ENCODE data around the gene ENOX1.

Gene ENOX1

DNA sequence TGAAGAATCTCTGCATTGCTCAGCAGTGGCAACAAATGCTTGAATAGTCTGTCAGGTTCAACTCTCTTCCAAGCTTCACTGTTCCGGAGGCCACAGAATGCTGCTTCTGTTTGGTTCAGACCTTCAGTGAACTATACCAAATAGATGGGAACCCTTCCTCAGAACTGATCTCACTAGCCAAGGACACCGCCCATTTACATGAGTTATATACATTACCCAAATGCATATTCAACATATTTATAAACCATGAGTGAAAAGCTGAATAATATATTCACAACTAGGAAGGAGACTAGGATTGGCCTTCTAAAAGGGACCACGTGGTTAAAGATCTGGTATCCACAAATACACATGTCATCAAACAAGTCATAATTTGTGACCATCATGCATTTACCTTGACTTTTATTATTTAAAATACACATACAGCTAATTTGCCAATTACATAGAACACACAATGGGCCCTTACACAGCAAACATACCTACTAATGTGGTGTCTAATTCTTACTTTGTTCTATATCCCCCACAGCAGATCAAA is 49.3 kb downstream of the ENOX1 start:
- no peak for DNase-seq

DNA sequence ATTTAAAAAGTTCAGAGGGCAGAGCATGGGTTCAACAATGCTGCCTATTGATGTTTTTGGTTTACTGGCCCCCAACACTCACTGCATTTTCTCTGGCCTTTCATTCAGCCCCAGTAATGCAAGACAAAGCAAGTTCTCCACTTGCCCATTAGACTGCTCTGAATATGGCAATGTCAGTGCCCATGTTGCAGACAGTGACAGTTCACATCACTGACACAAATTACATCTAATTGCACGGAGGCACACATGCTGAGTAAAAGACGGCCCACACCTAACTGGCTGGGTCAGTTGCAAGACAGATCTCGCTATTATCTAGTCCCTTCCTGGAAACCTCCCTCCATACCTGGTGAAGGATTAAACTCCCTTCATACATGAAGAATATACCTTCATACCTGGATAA is 54.0 kb downstream of the ENOX1 start:
- no peak for DNase-seq

DNA sequence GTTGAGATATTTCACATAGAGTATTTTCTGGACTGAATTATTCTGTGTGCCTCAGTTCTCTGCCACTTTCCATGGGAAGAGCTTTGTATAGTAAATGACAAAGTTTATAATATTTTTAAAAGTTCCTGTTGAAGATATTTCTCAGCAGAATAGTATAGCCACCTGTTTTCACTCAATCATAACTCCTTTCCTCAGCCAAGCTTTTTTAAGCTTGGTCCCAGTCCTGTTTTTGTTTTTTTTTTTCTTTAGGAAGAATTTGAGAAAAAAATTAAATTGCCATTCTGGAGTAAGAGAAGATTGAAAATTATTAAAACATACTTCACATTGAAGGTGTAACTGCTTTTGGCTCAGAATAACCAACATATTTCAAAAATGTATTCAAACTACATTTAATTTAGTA is 55.5 kb downstream of the ENOX1 start:
- DNase-seq = no peak

DNA sequence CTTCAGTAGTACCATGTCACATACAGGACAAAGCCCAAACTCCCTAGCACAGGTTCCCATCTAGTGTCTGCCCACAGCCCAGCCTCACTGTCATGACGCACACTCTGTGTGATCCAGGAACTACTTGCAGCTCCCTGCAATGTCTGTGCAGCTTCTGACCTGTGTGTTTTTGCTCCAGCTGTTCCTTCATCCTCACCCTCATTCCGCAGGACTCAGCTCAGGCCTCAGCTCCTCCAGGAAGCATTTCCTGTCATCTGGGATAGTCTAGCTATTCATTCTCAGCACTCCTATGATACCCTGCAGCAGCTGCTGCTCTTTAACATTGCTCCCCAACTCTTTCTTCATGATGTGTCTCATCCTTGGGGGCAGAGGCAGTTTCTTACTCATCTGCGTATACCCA is 56.1 kb downstream of the ENOX1 start:
- DNase-seq = no peak

DNA sequence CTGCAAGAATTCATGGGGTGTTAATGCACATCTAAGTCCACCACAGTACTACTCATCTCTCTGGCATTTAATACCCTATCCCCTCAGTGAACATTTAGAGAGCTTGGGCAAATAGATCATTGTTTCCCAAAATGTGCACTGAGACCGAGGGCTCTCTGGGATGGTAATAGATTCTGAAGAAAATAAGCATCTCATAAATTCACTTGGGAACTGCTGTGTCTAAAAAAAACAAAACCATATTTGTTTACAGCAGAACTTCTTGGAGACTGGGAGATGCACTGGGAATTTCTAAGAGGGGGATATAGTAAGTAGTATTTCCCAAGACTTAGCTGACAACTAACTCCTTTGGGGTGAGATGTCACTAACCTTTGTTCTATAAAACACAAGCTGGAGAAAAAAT is 58.4 kb downstream of the ENOX1 start:
- DNase-seq = no peak

DNA sequence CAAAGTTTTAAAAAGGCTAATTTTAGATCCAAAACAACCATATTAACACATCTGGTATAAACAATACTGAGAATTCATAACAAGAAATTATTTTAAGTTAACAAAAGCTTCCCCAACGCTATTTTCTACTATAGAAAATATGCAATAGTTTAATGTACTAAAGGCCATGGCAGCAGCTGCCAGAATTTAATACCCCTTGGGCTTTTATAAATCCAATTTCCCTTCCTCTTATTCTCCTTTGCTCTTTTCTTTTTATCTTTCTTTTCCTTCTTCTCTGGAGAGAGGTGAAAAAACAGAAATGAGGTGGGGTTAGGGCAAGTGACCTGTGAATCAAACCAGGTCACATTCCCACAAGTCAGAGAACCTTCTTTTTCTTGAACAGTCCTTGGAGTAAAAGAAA is 58.9 kb downstream of the ENOX1 start:
- no peak for DNase-seq

DNA sequence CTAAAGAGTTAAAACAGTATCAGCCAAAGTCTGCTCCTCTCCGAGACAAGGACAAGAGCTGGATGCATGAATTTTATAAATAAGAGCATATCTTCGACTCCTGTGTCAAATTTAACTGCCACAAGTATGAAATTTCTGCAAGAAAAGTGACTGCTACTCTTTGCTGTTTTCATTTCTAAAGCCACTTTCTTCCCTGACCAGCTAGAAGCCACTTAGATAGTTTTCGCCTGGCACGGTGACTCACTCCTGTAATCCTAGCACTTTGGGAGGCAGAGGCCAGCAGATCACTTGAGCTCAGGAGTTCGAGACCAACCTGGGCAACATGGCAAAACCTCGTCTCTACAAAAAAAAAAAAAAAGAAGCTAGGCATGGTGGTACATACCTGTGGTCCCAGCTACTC is 61.3 kb downstream of the ENOX1 start:
- DNase-seq = no peak

DNA sequence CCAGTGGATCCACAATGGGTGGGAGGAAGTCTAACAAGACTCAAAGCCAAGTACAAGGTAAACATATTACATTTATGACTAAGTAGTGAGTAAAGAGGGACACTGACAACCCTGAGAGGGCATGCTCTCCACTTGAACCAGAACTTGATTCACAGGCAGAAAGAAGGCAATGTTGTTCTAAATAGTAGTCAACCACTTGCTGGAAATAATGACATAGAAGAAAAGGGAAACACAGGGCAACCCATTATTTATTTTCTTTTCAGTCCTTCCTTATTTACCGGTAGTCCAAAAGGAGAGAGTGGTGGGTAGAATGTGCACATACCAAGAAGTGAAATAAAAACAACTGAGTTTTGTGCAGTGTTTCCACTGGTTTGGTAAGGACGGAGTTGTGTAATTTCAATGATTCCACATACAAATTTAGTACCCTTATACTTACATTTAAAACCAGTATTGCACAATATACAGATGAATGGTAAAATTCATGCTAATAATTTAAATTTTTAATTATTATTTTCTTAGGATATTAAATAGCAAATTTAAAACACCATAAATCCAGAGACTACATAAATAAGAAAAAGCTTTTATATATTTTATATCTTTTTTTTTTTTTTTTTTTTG is 65.9 kb downstream of the ENOX1 start:
- DNase-seq = no peak

DNA sequence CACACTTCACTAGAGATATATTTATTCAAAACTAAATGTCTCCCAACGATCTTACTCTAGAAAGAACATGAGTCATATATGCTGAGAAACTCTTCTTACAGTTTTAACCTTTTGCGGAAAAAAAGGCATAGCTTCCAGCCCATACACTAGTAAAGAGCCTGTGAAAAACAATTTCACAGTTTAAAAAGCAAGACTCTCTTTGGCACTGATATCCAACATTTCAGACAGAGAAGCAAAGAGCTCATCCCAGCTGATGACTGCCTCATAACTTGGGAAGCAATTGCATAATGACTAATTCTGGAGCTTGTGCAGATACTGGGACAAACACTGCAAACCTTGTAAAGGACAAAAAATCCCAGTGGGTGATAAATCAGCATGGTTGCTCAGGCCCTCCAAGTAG is 88.0 kb downstream of the ENOX1 start:
- DNase-seq = no peak

DNA sequence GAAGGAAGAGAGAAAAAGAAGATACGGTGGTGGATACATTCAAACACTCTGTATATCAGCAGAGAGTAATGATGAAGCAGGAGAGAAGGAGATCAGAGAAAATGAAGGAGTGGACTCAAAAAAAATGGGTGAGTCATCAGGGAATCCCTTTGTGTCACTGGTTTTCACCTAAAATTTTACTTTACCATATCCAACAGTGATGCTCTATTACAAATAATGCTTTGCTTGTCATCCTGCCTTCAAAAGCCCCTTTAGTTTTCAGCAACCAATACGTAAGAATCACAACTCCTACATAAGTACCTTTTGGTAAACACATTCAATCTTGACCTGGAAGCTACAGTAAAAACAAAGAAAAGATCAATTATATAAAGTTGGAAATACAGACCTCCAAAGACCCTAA is 88.8 kb downstream of the ENOX1 start:
- no peak for DNase-seq

DNA sequence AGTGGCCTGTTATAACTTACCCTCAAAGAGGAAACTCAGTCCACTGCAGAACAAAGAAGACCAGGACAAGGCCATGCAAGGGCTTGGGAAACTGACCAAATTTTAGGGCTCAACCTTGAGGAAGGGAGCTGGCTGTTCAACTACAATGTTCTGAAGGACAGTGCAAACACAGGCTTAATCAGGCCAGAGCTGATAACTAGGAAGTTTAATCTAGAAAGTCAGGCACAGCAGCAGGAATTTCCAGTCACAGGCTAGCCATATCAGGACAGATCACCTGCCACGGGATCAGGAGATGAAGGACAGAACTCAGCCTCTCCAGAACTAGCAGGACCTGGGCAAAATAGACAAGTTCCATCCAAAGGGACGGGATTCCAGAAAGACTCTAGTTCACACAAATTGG is 89.4 kb downstream of the ENOX1 start:
- no peak for DNase-seq

DNA sequence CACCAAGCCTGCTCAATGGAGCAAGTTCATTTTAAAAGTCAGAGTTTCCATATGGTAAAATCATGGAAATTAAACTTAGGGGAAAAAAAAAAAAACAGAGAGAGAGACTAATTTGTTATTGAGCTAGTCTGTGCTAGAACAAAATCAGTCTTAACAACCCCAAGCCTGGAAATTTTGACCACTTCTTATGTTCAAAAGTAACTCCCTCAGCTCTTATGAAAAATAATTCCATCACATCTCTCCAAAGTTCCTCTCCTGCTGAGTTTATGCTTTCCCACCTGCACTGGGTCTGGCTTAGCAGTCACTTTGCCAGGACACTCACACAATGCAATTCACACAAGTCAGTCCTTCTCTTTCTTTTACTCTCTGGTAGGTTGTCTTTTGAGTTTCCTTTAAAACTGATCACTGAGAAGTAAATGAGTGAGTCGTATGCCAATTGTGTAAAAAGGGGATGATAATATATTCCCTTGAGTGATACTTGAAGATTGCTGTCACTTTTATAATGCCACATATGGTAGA is 92.6 kb downstream of the ENOX1 start:
- DNase-seq = no peak

DNA sequence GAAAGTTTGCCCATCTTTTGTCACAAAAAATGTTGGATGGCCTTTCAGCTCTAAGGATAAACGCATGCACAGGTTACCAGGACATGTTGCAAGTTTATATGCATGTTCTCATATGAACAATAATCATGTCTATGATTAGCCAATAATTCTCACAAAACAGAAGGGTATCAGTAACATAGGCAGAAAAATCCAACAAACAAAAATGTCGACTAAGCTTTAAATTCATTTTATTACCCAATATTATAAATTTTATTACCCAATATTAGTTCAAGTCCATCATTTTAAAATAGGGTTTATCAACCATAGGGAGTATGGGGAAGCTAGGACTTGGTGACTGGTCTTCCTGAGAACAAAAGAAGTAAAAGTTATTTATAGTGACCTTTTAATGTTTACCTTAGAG is 93.1 kb downstream of the ENOX1 start:
- no peak for DNase-seq

DNA sequence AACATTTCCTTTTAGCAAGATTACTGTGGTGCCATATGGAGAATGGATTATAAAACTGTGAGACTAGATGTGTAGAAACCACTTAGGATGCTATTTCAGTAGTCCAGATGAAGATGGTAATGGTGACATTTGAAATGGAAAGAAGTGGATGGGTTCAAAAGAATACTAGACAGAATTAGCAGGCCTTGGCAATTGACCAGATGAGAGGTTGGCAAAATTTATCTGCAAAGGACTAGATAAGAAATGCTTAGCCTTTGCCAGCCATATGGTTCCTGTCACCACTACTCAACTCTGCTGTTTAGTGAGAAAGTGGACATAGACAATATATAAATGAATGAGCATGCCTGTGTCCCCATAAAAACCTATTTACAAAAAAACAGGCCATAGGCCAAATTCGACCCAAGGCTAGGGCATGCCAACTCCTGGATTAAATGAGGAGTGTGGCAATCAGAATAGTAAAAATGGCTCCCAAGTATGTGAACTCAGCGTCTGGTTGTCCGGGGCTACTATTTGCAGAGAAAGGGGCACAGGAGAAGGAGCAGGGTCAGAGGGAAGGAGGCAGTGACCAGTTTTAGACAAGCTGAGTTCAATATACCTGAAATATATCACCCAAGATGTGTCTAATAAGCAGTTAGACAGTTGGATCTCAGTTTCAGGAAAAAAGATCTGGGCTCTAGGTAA is 98.4 kb downstream of the ENOX1 start:
- no peak for DNase-seq

DNA sequence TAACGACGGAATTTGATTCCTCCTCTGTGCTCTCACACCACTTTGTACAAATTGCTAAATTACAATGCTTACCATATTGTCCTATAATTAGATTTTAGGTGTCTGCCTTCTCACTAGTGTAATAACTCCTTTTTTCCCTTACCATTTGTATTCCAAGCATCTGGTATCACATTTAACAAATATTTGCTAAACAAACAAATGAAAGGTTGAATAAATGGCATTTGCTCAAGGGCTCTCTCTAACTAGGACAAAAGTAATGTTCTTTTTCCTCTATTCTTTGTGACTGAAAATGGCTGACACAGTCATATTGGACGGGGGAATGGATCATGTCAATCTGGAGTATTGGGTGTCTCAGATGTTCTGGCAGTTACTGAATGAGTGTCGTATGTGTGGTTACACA is 99.7 kb downstream of the ENOX1 start:
- DNase-seq = no peak

DNA sequence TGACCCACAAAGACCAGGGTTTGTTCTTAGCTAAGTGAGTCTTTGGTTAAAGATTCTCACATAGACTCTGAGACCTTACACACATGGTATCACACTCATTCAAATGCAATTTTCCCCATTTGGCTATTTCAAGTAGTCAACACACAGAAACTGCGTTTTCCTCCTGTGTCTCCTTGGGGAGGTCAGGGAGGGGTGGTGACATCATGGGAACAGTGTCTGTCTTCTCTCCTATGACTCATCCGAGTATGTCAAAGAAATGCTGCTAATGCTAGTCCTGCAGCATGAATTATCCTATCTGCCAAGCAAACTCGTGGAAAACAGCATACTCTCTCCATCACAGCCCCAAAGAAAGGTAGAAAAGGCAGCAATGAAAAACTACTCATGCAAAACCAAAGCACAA is 100.2 kb downstream of the ENOX1 start:
- no peak for DNase-seq

DNA sequence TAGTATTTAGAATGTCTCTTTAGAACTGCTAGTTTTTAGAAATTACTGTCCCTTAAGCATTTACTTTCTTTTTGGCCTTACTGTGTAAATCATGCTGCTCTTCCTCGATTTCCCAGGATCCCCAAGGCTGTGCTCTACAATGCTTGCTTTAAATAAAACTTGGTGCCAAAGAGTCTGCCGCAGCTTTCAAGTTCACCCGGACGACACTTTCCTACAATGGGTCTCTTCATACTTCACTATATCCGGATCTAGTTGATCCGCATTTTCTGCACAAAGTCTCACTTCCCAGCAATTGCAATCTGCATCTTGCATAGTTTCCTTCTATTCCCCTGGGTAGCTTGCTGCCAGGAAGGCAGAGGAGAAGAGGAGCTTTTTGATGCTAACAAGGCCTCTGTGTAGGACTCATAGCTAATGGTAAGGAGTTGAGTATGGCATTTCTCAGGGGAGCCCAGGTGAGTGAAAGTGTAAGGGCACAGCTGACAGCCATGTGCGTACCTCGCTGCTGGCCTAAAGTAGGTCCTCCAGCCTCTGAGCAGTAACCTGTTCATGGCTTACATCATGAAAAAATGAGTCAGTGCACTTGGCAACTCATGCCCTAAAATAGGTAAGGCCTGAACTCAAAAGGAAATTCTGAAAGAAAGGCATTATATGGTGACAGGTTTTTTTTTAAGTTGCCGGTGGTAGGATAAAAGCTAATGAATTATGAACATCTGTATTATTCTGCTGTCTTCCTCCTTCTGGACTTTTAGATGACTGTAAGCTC is 101.6 kb downstream of the ENOX1 start:
- no peak for DNase-seq

DNA sequence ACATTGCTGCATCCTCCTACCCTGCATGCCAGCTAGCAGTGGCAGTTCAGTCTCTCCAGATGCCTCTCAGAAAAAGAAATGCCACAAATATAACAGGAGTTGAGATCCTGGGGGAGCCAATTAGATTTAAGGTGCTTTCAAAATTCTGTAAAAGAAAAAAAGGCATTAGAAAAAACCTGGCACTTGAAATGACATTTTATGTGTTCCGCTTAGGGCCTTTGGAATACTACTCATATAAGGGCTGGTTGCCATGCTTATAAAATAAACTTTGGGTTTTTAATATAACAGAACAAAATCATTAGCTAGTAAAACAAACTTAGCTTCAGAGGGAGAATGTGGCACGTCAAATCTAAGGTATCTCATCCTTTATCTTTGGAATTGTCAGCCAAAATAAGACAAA is 104.1 kb downstream of the ENOX1 start:
- no peak for DNase-seq

DNA sequence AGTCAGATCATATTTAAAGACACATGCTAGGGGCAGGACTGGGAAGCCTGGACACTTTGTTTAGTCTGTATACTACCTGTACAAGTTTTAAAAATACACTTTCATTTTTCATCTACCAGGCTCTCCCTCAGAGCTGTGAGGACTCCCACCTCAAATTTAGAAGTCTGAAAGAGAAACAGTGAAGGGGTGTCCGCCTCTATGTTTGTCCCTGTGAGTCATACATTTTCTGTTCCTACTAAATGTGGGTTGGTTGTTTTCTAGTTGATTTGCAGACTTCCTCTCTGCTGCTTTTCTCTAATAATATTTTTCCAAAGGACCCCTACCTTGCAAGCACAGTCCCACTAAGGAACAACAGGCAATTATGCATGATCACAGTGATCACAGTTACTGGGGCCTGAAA is 110.5 kb downstream of the ENOX1 start:
- no peak for DNase-seq

DNA sequence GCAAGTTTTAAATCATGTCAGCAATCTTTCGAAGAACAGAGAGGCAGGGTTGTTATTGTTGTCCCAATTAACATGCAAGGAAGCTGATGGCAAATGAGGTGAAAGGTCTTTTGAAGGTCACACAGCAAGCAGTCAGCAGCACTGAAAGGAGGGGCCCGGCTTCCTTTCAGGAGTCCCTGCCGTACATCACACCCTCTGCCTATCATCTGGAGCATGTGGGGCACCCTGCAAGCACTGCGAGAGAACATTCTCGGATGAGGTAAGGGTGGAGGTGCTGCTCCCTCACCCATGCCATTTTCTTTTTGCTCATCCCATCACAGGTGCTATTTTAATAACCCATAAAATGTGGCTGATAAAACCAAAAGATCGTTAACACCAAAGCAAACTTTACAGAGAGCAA is 111.2 kb downstream of the ENOX1 start:
- DNase-seq = no peak

DNA sequence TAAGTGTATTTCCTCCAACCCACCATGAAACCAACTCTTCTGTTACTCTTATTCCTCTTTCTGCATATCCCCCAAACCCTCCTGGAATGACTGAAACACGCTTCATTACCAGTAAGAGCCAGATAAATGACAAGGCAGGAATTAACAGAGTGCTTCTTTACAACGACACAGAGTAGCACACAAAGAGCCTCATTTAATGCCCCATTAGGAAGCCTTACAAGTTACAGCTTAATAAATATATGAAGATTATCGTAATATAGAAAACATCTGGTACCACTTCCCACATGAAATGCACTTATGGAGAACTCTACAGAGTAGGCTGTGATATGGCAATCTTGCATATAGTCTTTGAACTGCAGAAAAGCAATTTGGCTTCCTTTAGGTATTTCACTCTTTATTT is 116.8 kb downstream of the ENOX1 start:
- DNase-seq = no peak

DNA sequence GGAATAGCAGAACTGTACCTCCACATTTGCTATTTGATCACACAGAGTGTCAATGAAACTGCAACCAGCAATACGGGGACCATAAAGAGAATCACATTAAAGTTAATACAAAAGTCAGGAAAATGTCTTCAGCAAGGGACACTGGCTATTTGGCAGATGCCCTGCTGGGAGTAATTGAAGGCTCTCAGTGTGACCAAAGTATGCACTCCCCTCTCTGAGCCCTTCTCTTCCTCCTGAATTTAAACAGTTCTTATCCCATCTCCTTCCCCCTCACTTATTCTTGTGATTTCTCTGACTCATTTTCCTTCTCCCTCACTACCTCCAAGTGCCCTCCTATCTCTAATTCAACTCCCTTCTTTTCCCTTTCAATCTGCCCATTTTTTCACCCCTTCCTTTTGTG is 117.7 kb downstream of the ENOX1 start:
- DNase-seq = no peak

DNA sequence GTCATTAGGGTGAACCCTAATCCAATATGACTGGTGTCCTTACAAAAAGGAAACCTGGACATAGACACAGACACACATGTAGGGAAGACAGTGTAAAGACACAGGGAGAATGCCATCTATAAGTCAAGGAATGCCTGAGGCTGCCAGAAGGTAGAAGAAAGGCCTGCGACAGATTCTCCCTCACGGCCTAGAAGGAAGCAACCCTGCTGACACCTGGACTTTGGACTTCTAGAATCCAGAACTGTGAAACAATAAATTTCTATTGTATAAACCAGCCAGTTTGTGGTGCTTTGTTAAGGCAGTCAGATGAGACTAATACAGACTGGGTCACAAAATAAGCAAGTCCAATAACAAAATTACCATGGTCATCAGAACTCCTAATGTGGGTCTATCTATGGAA is 120.4 kb downstream of the ENOX1 start:
- no peak for DNase-seq

DNA sequence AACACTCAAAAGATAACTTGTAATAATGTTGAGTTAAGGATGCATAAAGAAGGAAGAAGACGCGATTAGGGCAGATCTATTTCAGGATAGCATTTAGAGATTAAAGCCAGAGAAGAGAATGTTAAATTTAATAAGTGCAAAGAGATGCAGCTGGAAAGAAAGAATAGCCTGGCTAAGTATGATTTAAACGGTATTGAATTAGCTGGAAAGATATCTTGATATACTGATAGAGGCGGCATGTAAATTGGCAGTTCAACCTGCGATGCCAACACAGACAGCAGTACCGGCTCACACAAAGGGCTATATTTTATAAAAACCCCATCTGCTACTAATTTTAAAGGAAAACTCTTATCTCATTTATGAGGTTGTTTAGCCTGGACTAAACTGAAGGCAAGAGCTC is 121.4 kb downstream of the ENOX1 start:
- no peak for DNase-seq
